ENCODE data around the gene BAZ1A. TPM values are rescaled to one million over a fixed set of nuclear protein-coding genes. Genes with fewer than 3 reads are reported as not detected.

BAZ1A gene
- total RNA-seq, 1 experiment from 2014 or later, result 17.8 TPM

DNA sequence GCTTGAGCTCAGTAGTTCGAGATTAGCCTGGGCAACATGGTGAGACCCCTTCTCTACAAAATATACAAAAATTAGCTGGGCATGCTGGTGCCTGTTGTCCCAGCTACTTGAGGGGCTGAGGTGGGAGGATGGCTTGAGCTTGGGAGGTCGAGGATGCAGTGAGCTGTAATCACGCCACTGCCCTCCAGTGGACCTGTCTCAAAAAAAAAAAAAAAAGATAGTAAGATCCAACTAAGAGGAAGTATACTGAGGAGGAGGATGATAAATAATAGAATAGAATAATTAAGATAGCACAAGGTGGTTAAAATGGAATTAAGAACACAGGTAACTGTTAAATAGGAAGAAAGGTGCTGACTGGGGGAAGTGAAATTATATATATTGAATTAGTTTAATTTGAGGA lies 37.0 kb upstream of the BAZ1A start:
- H3K23ac ChIP-seq (ENCODE audit: insufficient read length, low read depth, low read length), result no peak overlapping the region
- no peak overlapping the region for H2BK120ac ChIP-seq (ENCODE audit: low read depth, low read length, poor library complexity, severe bottlenecking)
- no peak overlapping the region for H3K4me2 ChIP-seq (ENCODE audit: insufficient read depth, insufficient read length, low read length)
- no peak overlapping the region for H2AK5ac ChIP-seq (ENCODE audit: insufficient read length, low read length)
- Mint-ChIP-seq H3K36me3 (ENCODE audit: insufficient read depth in 1 of 3, low read depth in 3 of 3) (no peaks in the 10 kb centered on the region), H3K4me3 (no peak overlapping the region), H3K27ac (no peak overlapping the region), H3K9me3 (no peaks in the 10 kb centered on the region), H3K4me1 (peaks cover 2 to 3% of the 10 kb centered on the region in 2 experiments; a peak in 3 of 4 replicates), H3K27me3 (ENCODE audit: low read depth) (no peaks in the 10 kb centered on the region)
- no peaks in the 10 kb centered on the region for H3K9me3 ChIP-seq (ENCODE audit: control insufficient read depth, low read depth, low read length)
- peak; percentile 30 for DNase-seq
- H2BK20ac ChIP-seq (ENCODE audit: low read depth, low read length, poor library complexity, severe bottlenecking), result no peak overlapping the region
- H3K4me1 ChIP-seq (ENCODE audit: insufficient read depth, low read length), result no peaks in the 10 kb centered on the region
- no peak overlapping the region for H3K14ac ChIP-seq (ENCODE audit: insufficient read depth, low read length)
- no CpG with 5 or more reads among the region's 3 CpGs for WGBS (ENCODE audit: extremely low coverage, insufficient read length, low lambda C conversion rate)
- no peak overlapping the region for H2BK5ac ChIP-seq (ENCODE audit: insufficient read length, low read length)
- no peak overlapping the region for H3T11ph ChIP-seq (ENCODE audit: low read length)
- H3K79me1 ChIP-seq (ENCODE audit: insufficient read depth, low read depth, low read length, poor library complexity, severe bottlenecking), result no peaks in the 10 kb centered on the region
- no peak overlapping the region for H3K9ac ChIP-seq (ENCODE audit: extremely low read depth, insufficient read length, low read length)
- no peak overlapping the region for H2BK12ac ChIP-seq (ENCODE audit: insufficient read length, low read depth, low read length)
- H4K91ac ChIP-seq (ENCODE audit: insufficient read length, low read depth, low read length), result no peak overlapping the region
- H2AFZ ChIP-seq (ENCODE audit: low read length), result no peak overlapping the region
- no peak overlapping the region for H2BK15ac ChIP-seq (ENCODE audit: low read depth, low read length)
- no peak overlapping the region for H3K4ac ChIP-seq (ENCODE audit: low read depth, low read length)
- no peaks in the 10 kb centered on the region for H3K27me3 ChIP-seq (ENCODE audit: insufficient read depth, low read length)
- no peaks in the 10 kb centered on the region for H3K79me2 ChIP-seq (ENCODE audit: insufficient read depth, low read length)
- TF ChIP-seq, protein P1, sequence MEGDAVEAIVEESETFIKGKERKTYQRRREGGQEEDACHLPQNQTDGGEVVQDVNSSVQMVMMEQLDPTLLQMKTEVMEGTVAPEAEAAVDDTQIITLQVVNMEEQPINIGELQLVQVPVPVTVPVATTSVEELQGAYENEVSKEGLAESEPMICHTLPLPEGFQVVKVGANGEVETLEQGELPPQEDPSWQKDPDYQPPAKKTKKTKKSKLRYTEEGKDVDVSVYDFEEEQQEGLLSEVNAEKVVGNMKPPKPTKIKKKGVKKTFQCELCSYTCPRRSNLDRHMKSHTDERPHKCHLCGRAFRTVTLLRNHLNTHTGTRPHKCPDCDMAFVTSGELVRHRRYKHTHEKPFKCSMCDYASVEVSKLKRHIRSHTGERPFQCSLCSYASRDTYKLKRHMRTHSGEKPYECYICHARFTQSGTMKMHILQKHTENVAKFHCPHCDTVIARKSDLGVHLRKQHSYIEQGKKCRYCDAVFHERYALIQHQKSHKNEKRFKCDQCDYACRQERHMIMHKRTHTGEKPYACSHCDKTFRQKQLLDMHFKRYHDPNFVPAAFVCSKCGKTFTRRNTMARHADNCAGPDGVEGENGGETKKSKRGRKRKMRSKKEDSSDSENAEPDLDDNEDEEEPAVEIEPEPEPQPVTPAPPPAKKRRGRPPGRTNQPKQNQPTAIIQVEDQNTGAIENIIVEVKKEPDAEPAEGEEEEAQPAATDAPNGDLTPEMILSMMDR (conservative IDR thresholded peaks at IDR 0.05), result peak; percentile 46; the same call in 2 of the 3 replicates
- no peak overlapping the region for H4K8ac ChIP-seq (replicated peaks; ENCODE audit: insufficient read length, low read depth, low read length)
- H4K5ac ChIP-seq (ENCODE audit: insufficient read length, low read depth, low read length), result no peak overlapping the region
- no peak overlapping the region for H3K56ac ChIP-seq (ENCODE audit: insufficient read length, low read depth, low read length)
- H3K18ac ChIP-seq (ENCODE audit: insufficient read length, low read depth, low read length), result no peak overlapping the region
- no peaks in the 10 kb centered on the region for H3K23me2 ChIP-seq (ENCODE audit: insufficient read length, low read depth, low read length, poor library complexity, severe bottlenecking)
- H3K27ac ChIP-seq (ENCODE audit: insufficient read length, low read depth, low read length), result no peak overlapping the region
- no peaks in the 10 kb centered on the region for H4K20me1 ChIP-seq (ENCODE audit: control insufficient read depth, insufficient read depth, insufficient read length)
